DND-41 (cell line): Measurements from ENCODE around the gene SULT1A1.

Experiments used
- EZH2 ChIP-seq: IDR thresholded peaks from 3 replicates; pipeline ENCODE4 v1.6.1; 2012; ENCODE audit warnings: borderline replicate concordance, low read depth, mild to moderate bottlenecking, moderate library complexity, low read length, inconsistent platforms; ENCODE audit not compliant: severe bottlenecking
- TF ChIP-seq, protein P1 (sequence below): IDR thresholded peaks from 2 replicates; pipeline ENCODE4 v1.5.1; 2012; ENCODE audit warnings: borderline replicate concordance, low read length, moderate library complexity, mild to moderate bottlenecking; ENCODE audit not compliant: poor library complexity, severe bottlenecking; ENCODE audit errors: extremely low read depth

DNA sequence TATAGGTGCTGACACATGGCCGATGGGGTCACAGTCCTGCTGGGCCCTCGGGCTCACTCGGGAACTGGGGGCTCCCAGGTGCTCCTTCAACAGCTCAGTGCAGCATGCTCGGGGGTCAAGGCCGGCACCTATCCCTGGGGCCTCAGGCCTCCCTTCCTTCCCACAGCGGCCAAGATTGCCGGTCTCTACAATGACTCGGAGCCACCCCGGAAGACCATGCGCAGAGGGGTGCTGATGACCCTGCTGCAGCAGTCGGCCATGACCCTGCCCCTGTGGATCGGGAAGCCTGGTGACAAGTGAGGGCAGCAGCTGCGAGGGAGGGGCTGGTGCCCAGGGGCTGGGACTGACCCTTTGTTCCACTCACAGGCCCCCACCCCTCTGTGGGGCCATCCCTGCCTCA, 19.9 kb downstream of the SULT1A1 start:
- TF ChIP-seq, protein P1, sequence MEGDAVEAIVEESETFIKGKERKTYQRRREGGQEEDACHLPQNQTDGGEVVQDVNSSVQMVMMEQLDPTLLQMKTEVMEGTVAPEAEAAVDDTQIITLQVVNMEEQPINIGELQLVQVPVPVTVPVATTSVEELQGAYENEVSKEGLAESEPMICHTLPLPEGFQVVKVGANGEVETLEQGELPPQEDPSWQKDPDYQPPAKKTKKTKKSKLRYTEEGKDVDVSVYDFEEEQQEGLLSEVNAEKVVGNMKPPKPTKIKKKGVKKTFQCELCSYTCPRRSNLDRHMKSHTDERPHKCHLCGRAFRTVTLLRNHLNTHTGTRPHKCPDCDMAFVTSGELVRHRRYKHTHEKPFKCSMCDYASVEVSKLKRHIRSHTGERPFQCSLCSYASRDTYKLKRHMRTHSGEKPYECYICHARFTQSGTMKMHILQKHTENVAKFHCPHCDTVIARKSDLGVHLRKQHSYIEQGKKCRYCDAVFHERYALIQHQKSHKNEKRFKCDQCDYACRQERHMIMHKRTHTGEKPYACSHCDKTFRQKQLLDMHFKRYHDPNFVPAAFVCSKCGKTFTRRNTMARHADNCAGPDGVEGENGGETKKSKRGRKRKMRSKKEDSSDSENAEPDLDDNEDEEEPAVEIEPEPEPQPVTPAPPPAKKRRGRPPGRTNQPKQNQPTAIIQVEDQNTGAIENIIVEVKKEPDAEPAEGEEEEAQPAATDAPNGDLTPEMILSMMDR, result no peak
- TF ChIP-seq EZH2, result no peak
